SK-N-SH treated with all-trans-retinoic acid at 6 μM for 48 hours (cell line): ENCODE measurements around the gene ROBO2.

Experiments used
- SNAI2 ChIP-seq: fragments of 250-450 bp; sonication (Bioruptor Pico); IDR thresholded peaks from 2 replicates; pipeline ENCODE4 v1.5.0; 2020; ENCODE audit warnings: mild to moderate bottlenecking, moderate library complexity
- TCF4 ChIP-seq: fragments of 250-450 bp; sonication (Bioruptor Pico); IDR thresholded peaks from 2 replicates; pipeline ENCODE4 v1.8.0; 2021; ENCODE audit warnings: mild to moderate bottlenecking, moderate library complexity, borderline replicate concordance

DNA sequence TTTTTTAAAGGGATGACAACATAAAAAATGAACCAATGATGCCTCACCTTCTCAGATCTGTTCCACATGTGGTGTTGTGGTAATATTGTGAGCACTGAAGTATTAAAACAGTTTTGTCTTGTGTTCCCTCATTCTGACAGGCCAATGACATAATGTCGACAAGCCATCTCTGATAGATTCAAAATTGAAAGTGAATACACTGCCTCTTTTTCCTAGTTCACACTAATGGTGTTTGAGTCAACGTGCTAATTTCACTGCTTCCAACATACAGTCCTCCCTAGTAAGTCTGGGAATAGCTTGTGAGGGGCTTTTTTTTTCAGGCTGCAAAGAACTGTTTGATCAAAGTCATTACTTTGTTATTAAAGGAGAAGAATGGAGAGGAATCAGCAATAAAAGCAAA is 82.8 kb downstream of the ROBO2 start:
- no peak for TF ChIP-seq TCF4 (CRISPR knock-in tag)
- TF ChIP-seq SNAI2 = no peak
